A673 (cell line): ENCODE data around the gene CGNL1. TPM values are rescaled to one million over a fixed set of nuclear protein-coding genes. Genes with fewer than 3 reads are reported as not detected.

Experiments
- BruUV-seq: library from RNA; stranded (reverse); fragments of 400-500 nt; replicated peaks from 2 replicates; lab custom pipeline; 2021; lab: Mats Ljungman, UMichigan
- CTCF ChIA-PET: fragments of 300-600 bp; sonication (Branson Sonifier 250); formaldehyde crosslinking; loops from one replicate; lab custom pipeline; 2022; ENCODE audit warnings: antibody characterized with exemption; lab: Charles Lee
- POLR2A ChIA-PET: fragments of 300-600 bp; sonication (Branson Sonifier 250); formaldehyde crosslinking; loops from one replicate; lab custom pipeline; 2022; ENCODE audit warnings: antibody characterized with exemption; ENCODE audit not compliant: low non-redundant PET; lab: Charles Lee
- DNase-seq: peaks from one replicate; pipeline ENCODE4 v3.0.0-alpha.2; 2015; ENCODE audit warnings: low spot score
- H3K27ac ChIP-seq: fragments of 200-600 bp; sonication (generic); 2 replicates; pipeline ENCODE4 v1.5.1; 2016; ENCODE audit warnings: mixed run types, low read depth, mild to moderate bottlenecking, mixed read lengths, antibody characterized with exemption, low read length; ENCODE audit not compliant: poor library complexity, severe bottlenecking
- H3K27me3 ChIP-seq: fragments of 200-600 bp; sonication (generic); replicated peaks from 2 replicates; pipeline ENCODE4 v1.6.1; 2017; ENCODE audit warnings: mixed run types, low read depth, mild to moderate bottlenecking, mixed read lengths, antibody characterized with exemption, low read length; ENCODE audit not compliant: insufficient read depth, poor library complexity
- H3K36me3 ChIP-seq: fragments of 200-600 bp; sonication (generic); 2 replicates; pipeline ENCODE4 v1.6.1; 2016; ENCODE audit warnings: mixed run types, mild to moderate bottlenecking, mixed read lengths, antibody characterized with exemption, low read length; ENCODE audit not compliant: insufficient read depth, poor library complexity, severe bottlenecking
- H3K4me1 ChIP-seq: fragments of 200-600 bp; sonication (generic); 2 replicates; pipeline ENCODE4 v1.6.1; 2017; ENCODE audit warnings: mixed run types, mild to moderate bottlenecking, mixed read lengths, antibody characterized with exemption, low read length; ENCODE audit not compliant: insufficient read depth, poor library complexity, severe bottlenecking
- H3K4me3 ChIP-seq: fragments of 200-600 bp; sonication (generic); 2 replicates; pipeline ENCODE4 v1.5.1; 2016; ENCODE audit warnings: low read depth, mixed run types, mild to moderate bottlenecking, mixed read lengths, low read length; ENCODE audit not compliant: poor library complexity, severe bottlenecking
- H3K9me3 ChIP-seq: fragments of 200-600 bp; sonication (generic); 2 replicates; pipeline ENCODE4 v1.6.1; 2016; ENCODE audit warnings: mixed run types, low read depth, mild to moderate bottlenecking, mixed read lengths, antibody characterized with exemption, low read length; ENCODE audit not compliant: poor library complexity, severe bottlenecking
- EZH2 ChIP-seq: fragments of 200-600 bp; sonication (generic); IDR thresholded peaks from 2 replicates; pipeline ENCODE4 v1.6.1; 2017; ENCODE audit warnings: borderline replicate concordance, low read depth, mild to moderate bottlenecking, mixed read lengths, antibody characterized with exemption, low read length; ENCODE audit not compliant: poor library complexity, severe bottlenecking
- intact Hi-C: fragments of 100-400 bp; cut with micrococcal nuclease; formaldehyde crosslinking; loops from one replicate; pipeline ENCODE4 v1.10.0; 2022; ENCODE audit not compliant: unreplicated experiment
- total RNA-seq: library from RNA; stranded (reverse); gene quantifications from 2 replicates; pipeline ENCODE4 v1.2.3, GENCODE V29; 2021
- TF ChIP-seq, protein P1 (sequence below): fragments of 300-800, 200-600 bp; sonication (generic); conservative IDR thresholded peaks from 2 replicates; pipeline ENCODE4 v1.5.1; 2017; ENCODE audit warnings: low read depth, mild to moderate bottlenecking, antibody characterized with exemption, low read length, moderate library complexity, mixed read lengths

Gene CGNL1
- total RNA-seq, 1 experiment from 2014 or later, result 0.58 TPM

DNA sequence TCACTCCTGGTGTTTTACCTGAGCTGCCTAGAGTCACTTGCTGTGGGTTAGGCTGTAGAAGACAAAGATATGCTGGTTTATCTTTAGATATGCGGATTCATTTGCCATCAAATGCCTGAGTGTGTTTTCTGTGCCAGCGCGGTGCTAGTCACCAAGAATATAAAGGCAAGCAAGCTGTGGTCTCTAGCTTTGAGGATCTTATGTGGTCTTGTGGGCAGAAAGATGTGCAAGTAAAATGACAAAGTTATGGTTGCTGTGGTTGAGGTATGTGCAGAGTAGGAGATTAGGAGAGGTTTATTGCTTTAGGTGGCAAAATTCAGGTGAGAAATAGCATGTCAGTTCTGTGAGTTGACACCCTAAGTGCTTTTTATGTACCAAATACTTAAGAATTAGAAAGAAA lies 94.2 kb downstream of the CGNL1 start:
- intact Hi-C loops, result no loop called here
- TF ChIP-seq, protein P1, sequence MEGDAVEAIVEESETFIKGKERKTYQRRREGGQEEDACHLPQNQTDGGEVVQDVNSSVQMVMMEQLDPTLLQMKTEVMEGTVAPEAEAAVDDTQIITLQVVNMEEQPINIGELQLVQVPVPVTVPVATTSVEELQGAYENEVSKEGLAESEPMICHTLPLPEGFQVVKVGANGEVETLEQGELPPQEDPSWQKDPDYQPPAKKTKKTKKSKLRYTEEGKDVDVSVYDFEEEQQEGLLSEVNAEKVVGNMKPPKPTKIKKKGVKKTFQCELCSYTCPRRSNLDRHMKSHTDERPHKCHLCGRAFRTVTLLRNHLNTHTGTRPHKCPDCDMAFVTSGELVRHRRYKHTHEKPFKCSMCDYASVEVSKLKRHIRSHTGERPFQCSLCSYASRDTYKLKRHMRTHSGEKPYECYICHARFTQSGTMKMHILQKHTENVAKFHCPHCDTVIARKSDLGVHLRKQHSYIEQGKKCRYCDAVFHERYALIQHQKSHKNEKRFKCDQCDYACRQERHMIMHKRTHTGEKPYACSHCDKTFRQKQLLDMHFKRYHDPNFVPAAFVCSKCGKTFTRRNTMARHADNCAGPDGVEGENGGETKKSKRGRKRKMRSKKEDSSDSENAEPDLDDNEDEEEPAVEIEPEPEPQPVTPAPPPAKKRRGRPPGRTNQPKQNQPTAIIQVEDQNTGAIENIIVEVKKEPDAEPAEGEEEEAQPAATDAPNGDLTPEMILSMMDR, result no peak
- no peak for TF ChIP-seq EZH2
- POLR2A ChIA-PET, result no interaction called here
- H3K4me3 ChIP-seq, result no peak overlapping the region
- no peaks in the 10 kb centered on the region for H3K27me3 ChIP-seq
- H3K9me3 ChIP-seq, result no peaks in the 10 kb centered on the region
- BruUV-seq, result no TSS peak
- CTCF ChIA-PET, result no interaction called here
- no peaks in the 10 kb centered on the region for H3K36me3 ChIP-seq
- H3K27ac ChIP-seq, result no peak overlapping the region
- no peak for DNase-seq
- H3K4me1 ChIP-seq, result no peaks in the 10 kb centered on the region

- DNase-seq, result no peak
- intact Hi-C loops, result no loop called here
- CTCF ChIA-PET, result no interaction called here
- no peak for TF ChIP-seq EZH2
- TF ChIP-seq, protein P1, result no peak
- no TSS peak for BruUV-seq
- POLR2A ChIA-PET, result no interaction called here
- no peak overlapping the region for H3K4me3 ChIP-seq
- H3K9me3 ChIP-seq, result no peaks in the 10 kb centered on the region
- H3K27ac ChIP-seq, result no peak overlapping the region
- no peaks in the 10 kb centered on the region for H3K36me3 ChIP-seq
- H3K27me3 ChIP-seq, result no peaks in the 10 kb centered on the region
- H3K4me1 ChIP-seq, result no peaks in the 10 kb centered on the region
These were observed 96.6 kb downstream of the CGNL1 start for GRCh38 chr15:57472861-57473260.

DNA sequence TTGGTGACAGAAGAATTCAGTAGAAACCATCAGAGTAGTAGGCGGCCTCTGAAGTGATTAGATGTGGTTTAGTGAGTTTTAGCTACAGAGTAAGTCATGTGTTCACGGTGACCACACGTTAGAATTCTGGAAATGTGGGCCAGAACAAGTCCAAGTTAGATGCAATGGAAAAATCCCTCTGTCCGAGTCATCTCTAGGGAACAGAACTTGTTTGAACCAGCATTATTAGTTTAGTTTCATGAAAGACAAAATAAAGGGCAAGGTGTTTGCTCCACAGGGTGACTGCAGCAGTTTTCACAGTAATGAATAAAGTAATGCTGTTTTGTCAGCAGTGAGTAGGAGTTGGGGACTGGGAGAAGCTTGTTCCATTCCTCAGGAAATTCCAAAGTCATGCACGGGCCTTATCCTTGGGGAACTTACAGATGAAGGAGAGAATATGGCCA lies 100.2 kb downstream of the CGNL1 start:
- DNase-seq, result no peak
- BruUV-seq, result no TSS peak
- Histone ChIP-seq H3K36me3 (no peaks in the 10 kb centered on the region), H3K4me1 (no peaks in the 10 kb centered on the region), H3K9me3 (no peaks in the 10 kb centered on the region), H3K27ac (no peak overlapping the region), H3K4me3 (no peak overlapping the region), H3K27me3 (no peaks in the 10 kb centered on the region)
- TF ChIP-seq, protein P1, result no peak
- TF ChIP-seq EZH2, result no peak
- ChIA-PET CTCF (no interaction called here), POLR2A (no interaction called here)
- intact Hi-C loops, result no loop called here
